ENCODE results near the gene BIRC2. TPM values are rescaled to one million over a fixed set of nuclear protein-coding genes. Genes with fewer than 3 reads are reported as not detected.

Gene BIRC2
- total and polyA plus RNA-seq, 4 donors = 14.1 to 46.7 (median 29.5) TPM

DNA sequence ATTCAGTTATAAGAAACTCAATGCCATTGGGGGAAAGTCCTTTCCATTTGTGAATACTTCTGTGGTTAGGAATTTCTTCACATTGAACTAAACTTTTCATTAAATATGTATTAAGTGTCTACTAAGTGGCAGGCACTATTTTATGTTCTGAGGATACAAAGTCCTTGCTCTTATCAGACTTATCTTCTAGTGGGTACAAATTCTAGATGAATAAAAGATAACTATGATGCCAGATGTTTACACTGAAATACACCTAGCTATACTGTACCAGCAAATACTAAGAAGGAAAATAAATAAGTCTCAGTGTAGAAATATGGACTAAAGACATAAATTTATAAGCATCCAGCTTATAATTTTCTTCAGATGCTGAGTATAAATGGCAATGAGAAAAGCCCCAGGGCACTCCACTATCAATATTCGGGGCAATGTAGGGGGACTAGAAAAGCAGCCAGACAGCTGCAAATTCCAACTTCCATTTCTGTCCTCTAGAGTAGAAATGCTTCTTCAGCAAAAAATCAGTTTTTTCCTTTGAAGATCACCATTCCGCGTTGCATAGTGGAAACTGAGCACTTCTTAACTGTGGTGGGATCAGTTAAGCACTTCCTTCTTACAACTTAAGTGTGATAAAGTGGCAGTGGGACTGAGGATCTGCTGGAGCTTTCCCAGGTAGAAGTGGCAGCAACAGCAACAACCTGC, 41.5 kb upstream of the BIRC2 start:
- no peak overlapping the region for H3K4me3 ChIP-seq (ENCODE audit: low read depth in 1 of 3, low read length in 3 of 3)
- H3K4me1 ChIP-seq (ENCODE audit: control insufficient read depth in 4 of 4, insufficient read depth in 4 of 4, low read length in 3 of 4) = no peaks in the 10 kb centered on the region
- no peak overlapping the region for H3K27ac ChIP-seq (ENCODE audit: low read depth in 1 of 2, low read length in 2 of 2)
- no peak overlapping the region for H3K9ac ChIP-seq (ENCODE audit: low read depth in 1 of 2, low read length in 2 of 2)
- H3K9me3 ChIP-seq (ENCODE audit: control insufficient read depth in 4 of 4, low read length in 3 of 4) = peaks cover 0 to 7% (median 1%) of the 10 kb centered on the region in 4 donors
- H3K27me3 ChIP-seq (ENCODE audit: control insufficient read depth in 4 of 4, insufficient read depth in 4 of 4, low read length in 3 of 4) = no peaks in the 10 kb centered on the region
- DNase-seq (ENCODE audit: low spot score) = no peak
- WGBS = 68% methylated on average over 3 of the region's 3 CpGs
- no peaks in the 10 kb centered on the region for H3K36me3 ChIP-seq (ENCODE audit: control insufficient read depth in 4 of 4, insufficient read depth in 3 of 4, low read depth in 1 of 4, low read length in 3 of 4)
- TF ChIP-seq HNF4A (conservative IDR thresholded peaks at IDR 0.05) (no peak), TAF1 (conservative IDR thresholded peaks at IDR 0.05) (no peak), JUND (IDR thresholded peaks at IDR 0.05) (no peak), FOXA2 (IDR thresholded peaks at IDR 0.05) (no peak), FOXA1 (IDR thresholded peaks at IDR 0.05) (no peak), SP1 (IDR thresholded peaks at IDR 0.05) (no peak), RXRA (IDR thresholded peaks at IDR 0.05) (no peak), NR2F2 (IDR thresholded peaks at IDR 0.05) (no peak)
- TF ChIP-seq, protein P1, sequence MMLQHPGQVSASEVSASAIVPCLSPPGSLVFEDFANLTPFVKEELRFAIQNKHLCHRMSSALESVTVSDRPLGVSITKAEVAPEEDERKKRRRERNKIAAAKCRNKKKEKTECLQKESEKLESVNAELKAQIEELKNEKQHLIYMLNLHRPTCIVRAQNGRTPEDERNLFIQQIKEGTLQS (IDR thresholded peaks at IDR 0.05) = no peak
- TF ChIP-seq, protein P2, sequence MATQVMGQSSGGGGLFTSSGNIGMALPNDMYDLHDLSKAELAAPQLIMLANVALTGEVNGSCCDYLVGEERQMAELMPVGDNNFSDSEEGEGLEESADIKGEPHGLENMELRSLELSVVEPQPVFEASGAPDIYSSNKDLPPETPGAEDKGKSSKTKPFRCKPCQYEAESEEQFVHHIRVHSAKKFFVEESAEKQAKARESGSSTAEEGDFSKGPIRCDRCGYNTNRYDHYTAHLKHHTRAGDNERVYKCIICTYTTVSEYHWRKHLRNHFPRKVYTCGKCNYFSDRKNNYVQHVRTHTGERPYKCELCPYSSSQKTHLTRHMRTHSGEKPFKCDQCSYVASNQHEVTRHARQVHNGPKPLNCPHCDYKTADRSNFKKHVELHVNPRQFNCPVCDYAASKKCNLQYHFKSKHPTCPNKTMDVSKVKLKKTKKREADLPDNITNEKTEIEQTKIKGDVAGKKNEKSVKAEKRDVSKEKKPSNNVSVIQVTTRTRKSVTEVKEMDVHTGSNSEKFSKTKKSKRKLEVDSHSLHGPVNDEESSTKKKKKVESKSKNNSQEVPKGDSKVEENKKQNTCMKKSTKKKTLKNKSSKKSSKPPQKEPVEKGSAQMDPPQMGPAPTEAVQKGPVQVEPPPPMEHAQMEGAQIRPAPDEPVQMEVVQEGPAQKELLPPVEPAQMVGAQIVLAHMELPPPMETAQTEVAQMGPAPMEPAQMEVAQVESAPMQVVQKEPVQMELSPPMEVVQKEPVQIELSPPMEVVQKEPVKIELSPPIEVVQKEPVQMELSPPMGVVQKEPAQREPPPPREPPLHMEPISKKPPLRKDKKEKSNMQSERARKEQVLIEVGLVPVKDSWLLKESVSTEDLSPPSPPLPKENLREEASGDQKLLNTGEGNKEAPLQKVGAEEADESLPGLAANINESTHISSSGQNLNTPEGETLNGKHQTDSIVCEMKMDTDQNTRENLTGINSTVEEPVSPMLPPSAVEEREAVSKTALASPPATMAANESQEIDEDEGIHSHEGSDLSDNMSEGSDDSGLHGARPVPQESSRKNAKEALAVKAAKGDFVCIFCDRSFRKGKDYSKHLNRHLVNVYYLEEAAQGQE (IDR thresholded peaks at IDR 0.05) = no peak

DNA sequence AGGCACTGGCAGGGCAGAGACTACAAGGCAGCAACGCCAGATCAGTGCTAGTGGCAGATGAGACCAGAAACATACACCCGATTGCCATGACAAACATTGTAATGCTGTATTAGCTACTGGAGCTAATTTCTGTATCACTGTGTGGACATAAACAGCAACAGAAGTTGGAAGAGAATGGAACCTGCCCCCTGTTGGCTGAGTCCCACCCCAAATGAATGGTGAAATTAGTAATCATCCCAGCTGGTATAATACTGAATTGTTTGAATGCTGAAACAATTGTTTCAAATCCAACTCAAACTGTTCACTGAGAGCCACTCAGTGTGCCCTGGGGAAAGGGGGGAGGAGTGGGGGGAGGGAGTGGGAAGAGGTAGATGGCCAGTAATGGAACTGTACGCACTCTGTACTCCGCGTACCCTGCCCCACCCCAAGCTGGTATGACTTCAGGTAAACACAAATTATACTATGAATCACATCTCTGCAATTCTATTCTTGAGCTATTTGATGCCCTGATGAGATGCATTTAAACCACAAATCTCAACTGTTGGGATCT, 40.9 kb upstream of the BIRC2 start:
- no peaks in the 10 kb centered on the region for H3K27me3 ChIP-seq (ENCODE audit: control insufficient read depth in 4 of 4, insufficient read depth in 4 of 4, low read length in 3 of 4)
- no peaks in the 10 kb centered on the region for H3K36me3 ChIP-seq (ENCODE audit: control insufficient read depth in 4 of 4, insufficient read depth in 3 of 4, low read depth in 1 of 4, low read length in 3 of 4)
- DNase-seq (ENCODE audit: low spot score) = no peak
- H3K9ac ChIP-seq (ENCODE audit: low read depth in 1 of 2, low read length in 2 of 2) = no peak overlapping the region
- H3K9me3 ChIP-seq (ENCODE audit: control insufficient read depth in 4 of 4, low read length in 3 of 4) = peaks cover 0 to 7% (median 1%) of the 10 kb centered on the region in 4 donors
- WGBS = 80% methylated on average over 5 of the region's 5 CpGs
- no peaks in the 10 kb centered on the region for H3K4me1 ChIP-seq (ENCODE audit: control insufficient read depth in 4 of 4, insufficient read depth in 4 of 4, low read length in 3 of 4)
- TF ChIP-seq SP1 (IDR thresholded peaks at IDR 0.05) (peak; percentile 10), NR2F2 (IDR thresholded peaks at IDR 0.05) (no peak)
- H3K27ac ChIP-seq (ENCODE audit: low read depth in 1 of 2, low read length in 2 of 2) = no peak overlapping the region
- H3K4me3 ChIP-seq (ENCODE audit: low read depth in 1 of 3, low read length in 3 of 3) = no peak overlapping the region

DNA sequence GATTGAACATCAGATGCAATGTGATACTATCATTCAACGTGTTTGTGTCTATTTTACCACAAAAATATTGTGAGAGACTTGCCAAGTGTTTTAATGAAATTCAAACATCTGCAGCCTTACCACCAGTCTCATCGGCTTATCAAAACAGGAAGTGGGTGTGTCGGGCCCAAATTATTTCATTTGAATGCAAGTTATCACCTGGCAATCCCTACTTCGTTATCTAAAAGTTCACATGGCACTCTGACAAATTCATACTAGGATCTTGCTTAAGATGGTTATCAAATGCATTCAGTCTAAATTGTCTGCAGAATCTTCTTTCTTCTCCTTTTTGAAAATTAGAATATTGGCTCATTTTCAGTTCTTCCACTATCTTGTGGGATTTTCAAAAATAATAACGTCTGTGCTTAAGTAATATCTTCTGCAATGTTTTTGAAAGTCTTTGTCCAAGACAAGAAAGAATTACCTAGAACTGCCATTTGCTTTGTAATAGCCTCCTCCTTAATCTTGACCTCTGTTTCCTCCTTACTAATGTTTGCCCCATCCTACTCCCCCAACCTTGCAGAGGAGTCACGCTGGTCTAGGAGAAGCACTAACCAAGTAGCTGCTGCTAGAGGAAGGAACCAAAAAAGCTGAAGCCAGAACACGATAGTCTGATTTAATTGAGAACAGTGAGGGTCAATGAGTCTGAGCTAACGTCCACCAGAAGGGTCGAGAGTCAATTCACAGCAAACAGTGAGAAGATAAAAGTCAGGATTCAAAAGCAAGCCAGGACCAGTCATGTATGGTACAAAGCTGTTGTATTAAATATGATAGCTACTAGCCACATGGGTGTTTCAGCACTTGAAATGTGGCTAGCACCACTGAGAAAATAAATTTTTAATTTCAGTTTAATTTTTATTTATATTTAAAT, 39.9 kb upstream of the BIRC2 start:
- no peak for DNase-seq (ENCODE audit: low spot score)

More for the DNA sequence above, 39.9 kb upstream of the BIRC2 start:
- Histone ChIP-seq H3K9me3 (ENCODE audit: control insufficient read depth in 4 of 4, low read length in 3 of 4) (peaks cover 0 to 7% (median under 1%) of the 10 kb centered on the region in 4 donors), H3K4me1 (ENCODE audit: control insufficient read depth in 4 of 4, insufficient read depth in 4 of 4, low read length in 3 of 4) (no peaks in the 10 kb centered on the region), H3K9ac (ENCODE audit: low read depth in 1 of 2, low read length in 2 of 2) (no peak overlapping the region), H3K27me3 (ENCODE audit: control insufficient read depth in 4 of 4, insufficient read depth in 4 of 4, low read length in 3 of 4) (no peaks in the 10 kb centered on the region), H3K4me3 (ENCODE audit: low read depth in 1 of 3, low read length in 3 of 3) (no peak overlapping the region), H3K36me3 (ENCODE audit: control insufficient read depth in 4 of 4, insufficient read depth in 3 of 4, low read depth in 1 of 4, low read length in 3 of 4) (no peaks in the 10 kb centered on the region), H3K27ac (ENCODE audit: low read depth in 1 of 2, low read length in 2 of 2) (no peak overlapping the region)
- WGBS = 44% methylated on average over 9 of the region's 9 CpGs
- TF ChIP-seq EGR1 (IDR thresholded peaks at IDR 0.05; ENCODE audit: low read depth in 2 of 2) = no peak
- TF ChIP-seq GABPA (IDR thresholded peaks at IDR 0.05 in 1 of 2, conservative IDR thresholded peaks at IDR 0.05 in 1 of 2) = no peak
- TF ChIP-seq, protein P3, sequence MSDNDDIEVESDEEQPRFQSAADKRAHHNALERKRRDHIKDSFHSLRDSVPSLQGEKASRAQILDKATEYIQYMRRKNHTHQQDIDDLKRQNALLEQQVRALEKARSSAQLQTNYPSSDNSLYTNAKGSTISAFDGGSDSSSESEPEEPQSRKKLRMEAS (IDR thresholded peaks at IDR 0.05) = no peak
- TF ChIP-seq, protein P4, sequence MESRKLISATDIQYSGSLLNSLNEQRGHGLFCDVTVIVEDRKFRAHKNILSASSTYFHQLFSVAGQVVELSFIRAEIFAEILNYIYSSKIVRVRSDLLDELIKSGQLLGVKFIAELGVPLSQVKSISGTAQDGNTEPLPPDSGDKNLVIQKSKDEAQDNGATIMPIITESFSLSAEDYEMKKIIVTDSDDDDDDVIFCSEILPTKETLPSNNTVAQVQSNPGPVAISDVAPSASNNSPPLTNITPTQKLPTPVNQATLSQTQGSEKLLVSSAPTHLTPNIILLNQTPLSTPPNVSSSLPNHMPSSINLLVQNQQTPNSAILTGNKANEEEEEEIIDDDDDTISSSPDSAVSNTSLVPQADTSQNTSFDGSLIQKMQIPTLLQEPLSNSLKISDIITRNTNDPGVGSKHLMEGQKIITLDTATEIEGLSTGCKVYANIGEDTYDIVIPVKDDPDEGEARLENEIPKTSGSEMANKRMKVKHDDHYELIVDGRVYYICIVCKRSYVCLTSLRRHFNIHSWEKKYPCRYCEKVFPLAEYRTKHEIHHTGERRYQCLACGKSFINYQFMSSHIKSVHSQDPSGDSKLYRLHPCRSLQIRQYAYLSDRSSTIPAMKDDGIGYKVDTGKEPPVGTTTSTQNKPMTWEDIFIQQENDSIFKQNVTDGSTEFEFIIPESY (IDR thresholded peaks at IDR 0.05) = no peak
- TF ChIP-seq SP1 (IDR thresholded peaks at IDR 0.05) = no peak
- TF ChIP-seq, protein P2 (IDR thresholded peaks at IDR 0.05) = peak; percentile 93
- TF ChIP-seq HNF4G (IDR thresholded peaks at IDR 0.05) = no peak
- TF ChIP-seq RXRA (IDR thresholded peaks at IDR 0.05) = no peak

Data from liver (tissue), 9 donors.